SHP77 treated with DMSO at 0.1 percent for 48 hours (cell line): ENCODE results near the gene POPDC2.
"Not testable (repeated sequence)": the region's sequence is repeated elsewhere in the genome, so short reads cannot be mapped to it uniquely, and the experiment has no call there.

ENCODE experiments used
- DNase-seq: peaks from one replicate; lab custom pipeline; 2025; lab: John Stamatoyannopoulos, UW

Gene POPDC2

GRCh38 chr3:119613201-119613600 is 47.2 kb downstream of the POPDC2 start:
- DNase-seq: no peak

- DNase-seq: no peak
These were observed 48.7 kb downstream of the POPDC2 start for GRCh38 chr3:119611664-119612063.

GRCh38 chr3:119609301-119609700 is 51.1 kb downstream of the POPDC2 start:
- no peak for DNase-seq

- no peak for DNase-seq
These were observed 51.9 kb downstream of the POPDC2 start for GRCh38 chr3:119608405-119609000.

GRCh38 chr3:119604878-119605277 is 55.5 kb downstream of the POPDC2 start:
- no peak for DNase-seq

- no peak for DNase-seq
These were observed 57.7 kb downstream of the POPDC2 start for GRCh38 chr3:119602676-119603075.

GRCh38 chr3:119601154-119601553 is 59.2 kb downstream of the POPDC2 start:
- no peak for DNase-seq

GRCh38 chr3:119600732-119601131 is 59.7 kb downstream of the POPDC2 start:
- DNase-seq: no peak

- DNase-seq: no peak
These were observed 60.7 kb downstream of the POPDC2 start for GRCh38 chr3:119599558-119600174.

- no peak for DNase-seq
These were observed 61.8 kb downstream of the POPDC2 start for GRCh38 chr3:119598410-119599098.

GRCh38 chr3:119597548-119598288 is 62.7 kb downstream of the POPDC2 start, which contains the start of gene PLA1A:
Gene PLA1A, plus strand, starts transcription at chr3:119597885. Its CDS starts 29 bp downstream, at chr3:119597914.
- no peak for DNase-seq

GRCh38 chr3:119596398-119596797 is 64.0 kb downstream of the POPDC2 start:
- DNase-seq: no peak

GRCh38 chr3:119595639-119596334 is 64.6 kb downstream of the POPDC2 start:
- no peak for DNase-seq

GRCh38 chr3:119594929-119595328 is 65.5 kb downstream of the POPDC2 start:
- DNase-seq: not testable (repeated sequence)

- DNase-seq: no peak
These were observed 66.3 kb downstream of the POPDC2 start for GRCh38 chr3:119594066-119594465.

GRCh38 chr3:119592861-119593260 is 67.5 kb downstream of the POPDC2 start:
- no peak for DNase-seq
